NCI-H1092 treated with DMSO at 0.1 percent for 48 hours (cell line): Measurements from ENCODE around the gene YTHDC2.

Experiments used
- DNase-seq: peaks from one replicate; lab custom pipeline; 2025; lab: John Stamatoyannopoulos, UW

YTHDC2 gene

GRCh38 chr5:113606298-113607134 is 93.0 kb downstream of the YTHDC2 start:
- DNase-seq = peak; percentile 56

GRCh38 chr5:113607361-113607760 is 93.9 kb downstream of the YTHDC2 start:
- no peak for DNase-seq

GRCh38 chr5:113608113-113608596 is 94.7 kb downstream of the YTHDC2 start:
- DNase-seq = no peak

GRCh38 chr5:113612060-113612496 is 98.6 kb downstream of the YTHDC2 start:
- DNase-seq = peak; percentile 46

GRCh38 chr5:113614191-113614590 is 100.7 kb downstream of the YTHDC2 start:
- no peak for DNase-seq

GRCh38 chr5:113615708-113616107 is 102.2 kb downstream of the YTHDC2 start:
- no peak for DNase-seq

GRCh38 chr5:113617191-113617796 is 103.8 kb downstream of the YTHDC2 start:
- no peak for DNase-seq

- no peak for DNase-seq
Observed at GRCh38 chr5:113632996-113633395, 119.5 kb downstream of the YTHDC2 start.

- no peak for DNase-seq
Observed at GRCh38 chr5:113634957-113635356, 121.5 kb downstream of the YTHDC2 start.

GRCh38 chr5:113641715-113642114 is 128.2 kb downstream of the YTHDC2 start:
- no peak for DNase-seq
